Uterus (tissue), 2 donors: ENCODE data around the gene SNURF.

Experiments
- POLR2A ChIP-seq, 2 donors: fragments of 450-650 bp; IDR thresholded peaks; one replicate each; pipeline ENCODE4 v1.6.1; 2016; ENCODE audit warnings: antibody characterized with exemption in 2 of 2, mild to moderate bottlenecking in 1 of 2, moderate library complexity in 1 of 2
- TF ChIP-seq, protein P1 (sequence below), 4 experiments: fragments of 200-600 bp in 2 of 4; fragments of 450-650 bp in 2 of 4; sonication (generic) in 2 of 4; IDR thresholded peaks; one replicate each; pipeline ENCODE4 v1.5.1; 2016 to 2019; ENCODE audit warnings: antibody characterized with exemption in 4 of 4, mild to moderate bottlenecking in 2 of 4, moderate library complexity in 1 of 4

DNA sequence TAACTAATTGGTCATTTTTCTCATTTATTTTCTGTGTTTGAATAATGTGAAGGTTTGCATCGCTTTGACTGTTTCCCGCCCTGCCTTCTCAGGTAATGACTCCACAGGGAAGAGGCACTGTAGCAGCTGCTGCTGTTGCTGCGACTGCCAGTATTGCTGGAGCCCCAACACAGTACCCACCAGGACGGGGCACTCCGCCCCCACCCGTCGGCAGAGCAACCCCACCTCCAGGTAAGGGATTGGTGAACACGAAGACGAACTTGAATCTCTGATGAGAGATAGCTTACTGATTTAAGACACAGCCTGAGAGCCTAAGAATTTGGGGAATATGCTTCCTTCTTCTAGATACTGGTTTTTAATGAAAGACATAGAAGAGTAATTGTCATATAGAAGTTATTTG lies 22.9 kb downstream of the SNURF start:
- TF ChIP-seq, protein P1, sequence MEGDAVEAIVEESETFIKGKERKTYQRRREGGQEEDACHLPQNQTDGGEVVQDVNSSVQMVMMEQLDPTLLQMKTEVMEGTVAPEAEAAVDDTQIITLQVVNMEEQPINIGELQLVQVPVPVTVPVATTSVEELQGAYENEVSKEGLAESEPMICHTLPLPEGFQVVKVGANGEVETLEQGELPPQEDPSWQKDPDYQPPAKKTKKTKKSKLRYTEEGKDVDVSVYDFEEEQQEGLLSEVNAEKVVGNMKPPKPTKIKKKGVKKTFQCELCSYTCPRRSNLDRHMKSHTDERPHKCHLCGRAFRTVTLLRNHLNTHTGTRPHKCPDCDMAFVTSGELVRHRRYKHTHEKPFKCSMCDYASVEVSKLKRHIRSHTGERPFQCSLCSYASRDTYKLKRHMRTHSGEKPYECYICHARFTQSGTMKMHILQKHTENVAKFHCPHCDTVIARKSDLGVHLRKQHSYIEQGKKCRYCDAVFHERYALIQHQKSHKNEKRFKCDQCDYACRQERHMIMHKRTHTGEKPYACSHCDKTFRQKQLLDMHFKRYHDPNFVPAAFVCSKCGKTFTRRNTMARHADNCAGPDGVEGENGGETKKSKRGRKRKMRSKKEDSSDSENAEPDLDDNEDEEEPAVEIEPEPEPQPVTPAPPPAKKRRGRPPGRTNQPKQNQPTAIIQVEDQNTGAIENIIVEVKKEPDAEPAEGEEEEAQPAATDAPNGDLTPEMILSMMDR (IDR thresholded peaks at IDR 0.05): no peak
- no peak for TF ChIP-seq POLR2A (IDR thresholded peaks at IDR 0.05)
